ENCODE data around the gene ARHGAP28. TPM values are rescaled to one million over a fixed set of nuclear protein-coding genes. Genes with fewer than 3 reads are reported as not detected.
"Not testable (repeated sequence)": the region's sequence is repeated elsewhere in the genome, so short reads cannot be mapped to it uniquely, and the experiment has no call there.

Gene ARHGAP28
- total and polyA plus RNA-seq, 12 donors = 2.7 to 34.3 (median 7.3) TPM

- no peaks in the 10 kb centered on the region for H3K4me1 ChIP-seq (replicated peaks in 1 of 2)
- no peaks in the 10 kb centered on the region for H3K27me3 ChIP-seq
- H3K9me3 ChIP-seq (replicated peaks in 1 of 3) = no peaks in the 10 kb centered on the region
- no peaks in the 10 kb centered on the region for H3K36me3 ChIP-seq (replicated peaks in 1 of 2)
- H3K4me3 ChIP-seq = no peak overlapping the region
- intact Hi-C loops (cut with DNase I) = no loop called here
- TF ChIP-seq POLR2A (IDR thresholded peaks at IDR 0.05) (no peak), CTCF (IDR thresholded peaks at IDR 0.05) (no peak)
- no peak for DNase-seq
- H3K27ac ChIP-seq = no peak overlapping the region
- WGBS, 4 donors = 89 to 93% (median 92%) methylated on average over 3 of the region's 3 CpGs
Measured at GRCh38 chr18:6796511-6796910, 67.0 kb downstream of the ARHGAP28 start.

GRCh38 chr18:6797171-6797570, 67.7 kb downstream of the ARHGAP28 start:
- Histone ChIP-seq H3K36me3 (replicated peaks in 1 of 2) (no peaks in the 10 kb centered on the region), H3K9me3 (replicated peaks in 1 of 3) (no peaks in the 10 kb centered on the region), H3K4me1 (replicated peaks in 1 of 2) (no peaks in the 10 kb centered on the region), H3K27ac (no peak overlapping the region), H3K27me3 (no peaks in the 10 kb centered on the region), H3K4me3 (no peak overlapping the region)
- no peak for DNase-seq
- WGBS, 4 donors = 86 to 99% (median 92%) methylated on average over 5 of the region's 5 CpGs
- intact Hi-C loops (cut with DNase I) = no loop called here
- TF ChIP-seq POLR2A (IDR thresholded peaks at IDR 0.05) = no peak
- no peak for TF ChIP-seq CTCF (IDR thresholded peaks at IDR 0.05)

GRCh38 chr18:6798896-6799295, 69.4 kb downstream of the ARHGAP28 start:
- Histone ChIP-seq H3K36me3 (replicated peaks in 1 of 2) (no peaks in the 10 kb centered on the region), H3K27ac (no peak overlapping the region), H3K4me1 (replicated peaks in 1 of 2) (no peaks in the 10 kb centered on the region), H3K4me3 (no peak overlapping the region), H3K27me3 (no peaks in the 10 kb centered on the region), H3K9me3 (replicated peaks in 1 of 3) (peaks cover 0 to 7% (median 4%) of the 10 kb centered on the region in 3 donors)
- no peak for DNase-seq
- no peak for TF ChIP-seq POLR2A (IDR thresholded peaks at IDR 0.05)
- TF ChIP-seq CTCF (IDR thresholded peaks at IDR 0.05) = no peak
- 86 to 95% (median 88%) methylated on average over 1 of the region's 1 CpG for WGBS, 4 donors
- intact Hi-C loops (cut with DNase I) = no loop called here

GRCh38 chr18:6800309-6800708, 70.8 kb downstream of the ARHGAP28 start:
- 90 to 100% (median 93%) methylated on average over 1 of the region's 1 CpG for WGBS, 4 donors
- not testable (repeated sequence) for H3K36me3 ChIP-seq (replicated peaks in 1 of 2); H3K4me1 ChIP-seq (replicated peaks in 1 of 2)

GRCh38 chr18:6807515-6808257, 78.2 kb downstream of the ARHGAP28 start:
- Histone ChIP-seq H3K27ac (no peak overlapping the region), H3K36me3 (replicated peaks in 1 of 2) (no peaks in the 10 kb centered on the region), H3K27me3 (no peaks in the 10 kb centered on the region), H3K4me3 (no peak overlapping the region), H3K4me1 (replicated peaks in 1 of 2) (no peaks in the 10 kb centered on the region), H3K9me3 (replicated peaks in 1 of 3) (peaks cover 0 to 10% (median 4%) of the 10 kb centered on the region in 3 donors)
- no peak for DNase-seq
- TF ChIP-seq CTCF (IDR thresholded peaks at IDR 0.05) = no peak
- no peak for TF ChIP-seq POLR2A (IDR thresholded peaks at IDR 0.05)
- intact Hi-C loops (cut with DNase I) = no loop called here
- 46 to 63% (median 61%) methylated on average over 4 of the region's 4 CpGs for WGBS, 4 donors

More at GRCh38 chr18:6800309-6800708, 70.8 kb downstream of the ARHGAP28 start:
- DNase-seq; intact Hi-C loops (cut with DNase I); H3K27ac ChIP-seq; H3K4me3 ChIP-seq; H3K27me3 ChIP-seq; H3K9me3 ChIP-seq (replicated peaks in 1 of 3): not testable (repeated sequence)

Data from adrenal gland (tissue), 12 donors.